Stimulated activated CD4-positive, alpha-beta T cell treated with anti-CD3 and anti-CD28 coated beads, Interleukin-15, amount 100 ng/mL, for 48 hours (primary cell): ENCODE results near the gene RIT1.
"Not testable (repeated sequence)": the region's sequence is repeated elsewhere in the genome, so short reads cannot be mapped to it uniquely, and the experiment has no call there.

Experiments
- DNase-seq, 2 donors: peaks; one replicate each; pipeline ENCODE4 v3.0.0-alpha.2; 2020; ENCODE audit warnings: low read depth in 2 of 2

Gene RIT1

GRCh38 chr1:155933591-155934096 is 22.5 kb upstream of the RIT1 start:
- DNase-seq = no peak

DNA sequence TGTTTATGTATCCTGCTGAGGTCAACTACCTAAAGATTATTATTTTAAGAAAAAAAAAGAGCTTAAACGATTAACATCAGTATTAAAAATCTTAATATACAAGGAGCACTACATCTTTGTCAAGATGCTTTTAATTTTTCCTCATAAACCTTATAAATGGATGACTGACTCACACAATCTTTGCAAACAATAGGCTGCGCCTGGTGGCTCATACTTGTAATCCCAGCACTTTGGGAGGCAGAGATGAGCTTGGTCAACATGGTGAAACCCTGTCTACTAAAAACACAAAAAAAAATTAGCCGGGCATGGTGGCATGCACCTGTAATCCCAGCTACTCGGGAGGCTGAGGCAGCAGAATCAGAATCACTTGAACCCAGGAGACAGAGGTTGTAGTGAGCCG is 21.3 kb upstream of the RIT1 start:
- no peak for DNase-seq

DNA sequence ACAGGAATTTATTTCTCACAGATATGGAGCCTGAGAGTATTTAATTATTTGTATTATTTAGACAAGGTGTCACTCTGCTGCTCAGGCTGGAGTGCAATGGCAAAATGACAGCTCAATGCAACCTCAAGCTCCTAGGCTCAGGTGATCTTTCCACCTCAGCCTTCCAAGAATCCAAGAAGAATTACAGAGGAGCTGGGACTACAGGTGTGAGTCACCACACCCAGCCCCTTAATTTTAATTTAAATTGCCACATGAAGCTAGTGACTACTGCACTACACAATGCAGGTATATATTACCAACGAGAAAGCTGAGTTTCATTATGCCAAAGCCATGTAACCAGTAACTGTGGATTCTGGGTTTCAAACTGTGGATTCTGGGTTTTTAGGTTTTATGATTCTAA is 20.9 kb upstream of the RIT1 start:
- no peak for DNase-seq

- DNase-seq = no peak
These were observed 20.3 kb upstream of the RIT1 start for GRCh38 chr1:155931332-155932038.

GRCh38 chr1:155930725-155931124 is 19.6 kb upstream of the RIT1 start:
- not testable (repeated sequence) for DNase-seq

- DNase-seq = no peak
These were observed 17.9 kb upstream of the RIT1 start for GRCh38 chr1:155929057-155929456.

DNA sequence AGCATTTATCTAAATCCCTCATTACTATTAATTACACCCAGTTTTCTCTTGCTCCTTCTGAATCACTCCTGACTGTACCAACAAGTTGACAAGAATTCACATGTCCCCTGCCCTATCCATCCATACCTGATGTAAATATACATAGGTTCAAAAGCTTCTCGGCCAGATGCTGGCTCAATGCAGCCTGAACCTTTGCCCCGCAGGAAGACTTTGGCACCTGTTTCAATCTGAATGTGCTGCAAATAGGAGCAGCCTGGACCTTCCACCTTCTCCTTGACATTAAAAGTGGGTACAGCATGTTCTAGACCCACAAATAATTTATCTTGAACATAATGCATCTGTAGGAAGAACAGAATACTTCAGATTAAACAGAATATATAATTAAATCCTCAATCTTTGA is 14.4 kb upstream of the RIT1 start:
- no peak for DNase-seq

GRCh38 chr1:155920717-155921116 is 9.6 kb upstream of the RIT1 start:
- DNase-seq = no peak

DNA sequence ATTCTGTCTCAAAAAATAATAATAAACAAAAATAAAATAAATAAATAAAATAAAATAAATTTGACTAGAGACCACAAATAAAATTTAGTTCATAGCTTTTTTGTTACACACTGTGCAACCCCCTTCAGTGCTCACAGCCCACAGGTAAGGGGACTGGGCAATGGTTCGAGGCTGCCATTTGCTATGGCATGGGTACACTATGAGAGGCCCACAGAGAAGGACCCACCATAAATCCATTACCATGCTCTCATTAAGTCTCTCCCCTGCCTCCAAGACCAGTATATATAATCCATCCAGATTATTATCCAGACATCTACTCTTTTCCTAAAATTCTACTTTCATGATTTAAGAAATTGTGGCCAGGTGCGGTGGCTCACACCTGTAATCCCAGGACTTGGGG is 8.7 kb upstream of the RIT1 start:
- no peak for DNase-seq

DNA sequence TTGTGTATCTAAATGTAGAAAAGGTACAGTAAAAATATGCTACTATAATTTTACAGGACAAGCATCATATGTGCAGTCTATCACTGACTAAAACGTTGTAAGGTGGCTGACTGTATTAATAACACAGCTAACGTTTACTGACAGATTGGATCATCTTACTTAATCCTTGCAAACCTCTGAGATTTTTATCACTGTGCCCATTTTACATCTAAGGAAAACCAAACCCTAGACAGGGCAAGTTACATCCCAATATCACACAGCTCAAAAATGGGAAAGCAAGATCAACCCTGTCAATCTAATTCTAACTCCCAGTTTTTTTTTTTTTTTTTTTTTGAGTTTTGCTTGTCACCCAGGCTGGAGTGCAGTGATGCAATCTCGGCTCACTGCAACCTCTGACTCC is 7.5 kb upstream of the RIT1 start:
- no peak for DNase-seq

GRCh38 chr1:155913969-155914757 is 3.0 kb upstream of the RIT1 start:
- DNase-seq = no peak

DNA sequence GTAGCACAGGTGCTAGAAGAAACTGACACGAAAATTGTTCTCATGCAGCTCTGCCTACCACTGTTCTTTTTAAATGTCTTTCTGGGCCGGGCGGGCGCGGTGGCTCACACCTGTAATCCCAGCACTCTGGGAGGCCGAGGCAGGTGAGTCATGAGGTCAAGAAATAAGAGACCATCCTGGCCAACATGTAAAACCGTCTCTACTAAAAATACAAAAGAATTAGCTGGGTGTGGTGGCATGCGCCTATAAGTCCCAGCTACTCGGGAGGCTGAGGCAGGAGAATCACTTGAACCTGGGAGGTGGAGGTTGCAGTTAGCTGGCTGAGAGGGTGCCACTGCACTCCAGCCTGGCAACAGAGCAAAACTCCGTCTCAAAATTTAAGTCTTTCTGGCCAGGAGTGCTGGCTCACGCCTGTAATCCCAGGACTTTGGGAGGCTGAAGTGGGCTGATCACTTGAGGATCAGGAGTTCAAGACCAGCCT is 947 bp upstream of the RIT1 start:
- no peak for DNase-seq

DNA sequence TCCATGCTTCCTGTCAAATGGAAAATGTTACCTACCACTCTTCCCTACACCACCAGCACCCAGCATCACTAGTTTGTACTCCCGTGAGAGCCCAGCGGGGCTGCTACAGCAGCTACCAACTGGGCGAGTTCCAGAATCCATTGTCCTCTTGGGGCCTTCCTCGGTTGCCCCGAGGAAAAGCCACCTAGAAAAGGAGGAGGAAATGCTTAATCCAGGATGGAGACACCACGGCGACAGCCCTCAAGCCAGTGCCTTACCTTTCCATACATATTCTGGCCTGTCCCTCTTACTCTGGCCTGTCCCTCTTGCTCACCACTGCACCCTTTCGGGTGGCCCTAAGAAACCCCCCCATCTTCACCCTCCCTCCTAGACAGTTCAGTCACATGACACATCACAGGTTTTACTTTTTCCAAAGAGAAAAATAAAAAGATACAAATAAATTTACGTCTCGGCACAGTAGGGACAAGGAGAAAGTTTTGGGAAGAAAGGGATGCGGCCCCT is 478 bp downstream of the RIT1 start:
- no peak for DNase-seq

DNA sequence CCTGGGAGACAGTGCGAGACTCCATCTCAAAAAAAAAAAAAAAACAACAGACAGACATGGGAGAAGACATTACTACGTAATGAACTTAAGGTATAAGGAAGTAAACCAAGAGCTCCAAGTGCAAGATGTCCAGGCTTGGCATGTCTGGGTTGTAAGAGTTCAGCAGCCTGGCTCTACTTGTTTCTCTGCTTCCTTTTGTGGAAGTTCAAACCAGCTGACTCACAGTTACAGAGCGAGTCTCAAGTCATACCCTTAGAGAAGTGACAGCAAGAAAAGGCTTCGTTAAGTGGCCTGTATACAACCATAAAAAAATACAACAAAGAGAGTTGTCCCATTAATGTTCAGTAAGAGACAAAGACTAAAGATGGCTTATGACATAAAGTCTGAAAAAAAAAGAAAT is 1.3 kb downstream of the RIT1 start:
- no peak for DNase-seq

GRCh38 chr1:155904261-155904660 is 6.9 kb downstream of the RIT1 start:
- no peak for DNase-seq

DNA sequence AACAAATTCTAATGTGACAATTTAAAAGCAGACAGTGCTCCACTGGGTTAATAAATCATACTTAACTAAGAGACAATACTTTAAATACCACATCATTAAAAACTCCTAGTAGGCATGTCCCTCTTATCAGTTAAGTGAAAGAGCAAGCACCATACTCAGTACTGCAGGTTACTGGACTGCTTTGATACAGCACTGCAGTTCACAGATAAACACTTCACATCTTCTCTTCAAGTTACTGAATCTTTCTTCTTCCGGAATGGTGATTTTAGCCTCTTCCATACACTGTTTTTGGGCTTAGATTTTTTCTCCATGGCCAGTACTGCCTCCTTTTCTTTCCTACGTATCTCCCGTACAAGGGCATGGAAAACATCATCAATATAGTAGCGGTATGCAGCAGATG is 11.0 kb downstream of the RIT1 start:
- no peak for DNase-seq

DNA sequence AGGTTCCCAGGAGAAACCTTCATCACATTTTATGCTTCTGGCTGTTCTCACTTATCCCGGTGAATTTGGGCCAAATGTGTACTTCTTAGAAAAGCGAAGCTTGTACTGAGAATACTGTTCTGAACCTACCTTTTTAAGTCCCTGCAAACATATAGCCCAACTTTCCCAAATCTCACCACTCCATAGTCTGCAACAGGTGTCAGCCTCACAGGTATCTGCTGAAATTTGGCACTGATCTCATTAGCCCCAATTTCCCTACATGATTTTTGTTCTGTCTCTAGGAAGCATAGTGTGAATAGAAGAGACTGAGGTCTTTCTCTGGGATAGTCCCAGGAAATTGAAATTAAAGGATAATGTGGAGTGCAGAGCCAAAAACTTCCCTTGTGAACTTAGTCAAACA is 11.5 kb downstream of the RIT1 start:
- DNase-seq = no peak

GRCh38 chr1:155898888-155899287 is 12.3 kb downstream of the RIT1 start:
- no peak for DNase-seq

GRCh38 chr1:155897746-155898145 is 13.4 kb downstream of the RIT1 start:
- no peak for DNase-seq

- DNase-seq = not testable (repeated sequence)
These were observed 14.7 kb downstream of the RIT1 start for GRCh38 chr1:155896476-155896875.

GRCh38 chr1:155895617-155896016 is 15.5 kb downstream of the RIT1 start:
- DNase-seq = not testable (repeated sequence)

DNA sequence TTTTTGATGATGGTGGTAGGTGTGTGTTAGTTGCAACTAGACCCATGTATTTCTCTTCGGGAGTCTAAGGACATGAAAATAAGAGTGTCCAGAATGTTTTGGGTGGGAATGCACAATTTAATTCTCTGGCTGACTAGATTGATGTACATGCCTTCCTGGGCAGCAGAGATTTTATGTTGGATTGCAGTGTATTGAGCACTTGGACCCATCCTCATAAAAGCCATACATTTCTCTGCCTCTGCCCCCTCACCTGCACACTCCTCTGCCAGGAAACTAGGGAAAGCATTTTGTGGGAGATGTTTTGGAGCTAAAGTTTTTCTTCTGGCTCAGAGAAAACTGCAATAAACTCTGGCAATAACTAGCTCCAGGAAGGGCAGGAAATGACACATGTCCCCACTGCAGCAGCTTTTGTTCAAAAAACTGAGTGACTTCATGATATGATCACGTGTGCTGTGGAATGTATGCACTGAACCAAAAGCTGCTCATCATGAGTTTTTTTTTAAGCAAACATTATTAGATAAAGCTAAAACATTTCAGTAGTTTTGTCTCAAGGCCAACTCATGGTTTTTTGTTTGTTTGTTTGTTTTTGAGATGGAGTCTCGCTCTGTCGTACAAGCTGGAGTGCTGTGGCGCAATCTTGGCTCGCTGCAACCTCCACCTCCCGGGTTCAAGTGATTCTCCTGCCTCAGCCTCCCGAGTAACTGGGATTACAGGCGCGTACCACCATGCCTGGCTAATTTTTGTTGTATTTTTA is 17.6 kb downstream of the RIT1 start:
- no peak for DNase-seq
